HG03432 (cell line): Measurements from ENCODE around the gene PDE6B.
"Not testable (repeated sequence)": the region's sequence is repeated elsewhere in the genome, so short reads cannot be mapped to it uniquely, and the experiment has no call there.

Experiments used
- ATAC-seq: cut with Tn5 transposase; IDR thresholded peaks from one replicate; pipeline ENCODE4 v1.9.1; 2021; ENCODE audit warnings: mild to moderate bottlenecking, moderate library complexity; ENCODE audit not compliant: unreplicated experiment

The PDE6B gene

GRCh38 chr4:682490-683172 is 57.3 kb downstream of the PDE6B start:
- ATAC-seq = no peak

- no peak for ATAC-seq
Observed at GRCh38 chr4:683247-683897, 58.0 kb downstream of the PDE6B start.

GRCh38 chr4:683982-684622 is 58.7 kb downstream of the PDE6B start:
- no peak for ATAC-seq

- no peak for ATAC-seq
Observed at GRCh38 chr4:684623-685327, 59.4 kb downstream of the PDE6B start.

- no peak for ATAC-seq
Observed at GRCh38 chr4:685679-686412, 60.5 kb downstream of the PDE6B start.

- ATAC-seq = no peak
Observed at GRCh38 chr4:686413-687040, 61.2 kb downstream of the PDE6B start.

- no peak for ATAC-seq
Observed at GRCh38 chr4:687048-687970, 61.9 kb downstream of the PDE6B start.

GRCh38 chr4:687971-688853 is 62.8 kb downstream of the PDE6B start:
- ATAC-seq = no peak

- ATAC-seq = no peak
Observed at GRCh38 chr4:688854-689681, 63.7 kb downstream of the PDE6B start, which contains the start of gene SLC49A3. SLC49A3 (minus strand) TSS chr4:689151; CDS start chr4:689127, 24 bp downstream.

GRCh38 chr4:689723-690122 is 64.3 kb downstream of the PDE6B start:
- no peak for ATAC-seq

GRCh38 chr4:692771-693554 is 67.6 kb downstream of the PDE6B start:
- ATAC-seq = no peak

GRCh38 chr4:694341-694940 is 69.1 kb downstream of the PDE6B start:
- not testable (repeated sequence) for ATAC-seq

GRCh38 chr4:699816-700580 is 74.6 kb downstream of the PDE6B start:
- peak; percentile 4 for ATAC-seq

GRCh38 chr4:700587-701264 is 75.4 kb downstream of the PDE6B start:
- ATAC-seq = no peak

- no peak for ATAC-seq
Observed at GRCh38 chr4:702618-703048, 77.3 kb downstream of the PDE6B start.
